ENCODE data around the gene ASPN.

DNA sequence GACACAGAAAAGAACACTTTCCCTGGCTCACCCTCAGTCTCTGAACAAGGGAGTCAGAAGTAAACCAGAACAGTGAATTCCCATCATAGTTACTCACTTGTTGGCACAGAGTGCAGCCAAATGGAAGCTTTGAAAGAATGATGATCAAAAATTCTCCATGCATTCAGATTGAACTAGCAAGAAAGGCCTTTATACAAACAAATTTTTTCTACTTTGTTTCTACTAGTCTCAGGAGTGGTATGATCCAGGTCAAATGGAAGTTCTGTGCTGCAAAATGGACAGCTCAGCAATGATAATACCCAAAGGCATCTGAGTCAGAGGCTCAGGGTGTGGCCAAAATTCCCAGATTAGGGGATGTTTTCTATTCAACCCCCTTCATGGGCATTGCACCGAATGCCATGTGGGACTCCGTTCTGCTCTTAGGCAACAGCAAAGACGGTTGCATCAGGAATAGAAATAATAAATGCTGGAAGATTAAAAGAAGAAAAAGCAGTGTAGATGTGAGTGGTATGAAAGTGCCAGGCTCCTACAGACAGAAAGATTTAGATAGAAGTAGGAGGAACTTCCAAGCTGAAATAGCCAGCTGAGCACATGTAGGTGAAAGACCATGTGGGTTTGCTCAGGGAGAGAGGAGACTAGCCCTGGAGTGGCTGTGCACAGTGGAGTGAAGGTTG, 24.0 kb upstream of the ASPN start:
- TF ChIP-seq, protein P1, sequence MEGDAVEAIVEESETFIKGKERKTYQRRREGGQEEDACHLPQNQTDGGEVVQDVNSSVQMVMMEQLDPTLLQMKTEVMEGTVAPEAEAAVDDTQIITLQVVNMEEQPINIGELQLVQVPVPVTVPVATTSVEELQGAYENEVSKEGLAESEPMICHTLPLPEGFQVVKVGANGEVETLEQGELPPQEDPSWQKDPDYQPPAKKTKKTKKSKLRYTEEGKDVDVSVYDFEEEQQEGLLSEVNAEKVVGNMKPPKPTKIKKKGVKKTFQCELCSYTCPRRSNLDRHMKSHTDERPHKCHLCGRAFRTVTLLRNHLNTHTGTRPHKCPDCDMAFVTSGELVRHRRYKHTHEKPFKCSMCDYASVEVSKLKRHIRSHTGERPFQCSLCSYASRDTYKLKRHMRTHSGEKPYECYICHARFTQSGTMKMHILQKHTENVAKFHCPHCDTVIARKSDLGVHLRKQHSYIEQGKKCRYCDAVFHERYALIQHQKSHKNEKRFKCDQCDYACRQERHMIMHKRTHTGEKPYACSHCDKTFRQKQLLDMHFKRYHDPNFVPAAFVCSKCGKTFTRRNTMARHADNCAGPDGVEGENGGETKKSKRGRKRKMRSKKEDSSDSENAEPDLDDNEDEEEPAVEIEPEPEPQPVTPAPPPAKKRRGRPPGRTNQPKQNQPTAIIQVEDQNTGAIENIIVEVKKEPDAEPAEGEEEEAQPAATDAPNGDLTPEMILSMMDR (conservative IDR thresholded peaks at IDR 0.05; ENCODE audit: low read length): no peak
- no peak for TF ChIP-seq EZH2phosphoT487 (IDR thresholded peaks at IDR 0.05; ENCODE audit: borderline replicate concordance)

All from Loucy (cell line).